SKM-1 (cell line): ENCODE measurements around the gene KLRC2.
"Not testable (repeated sequence)": the region's sequence is repeated elsewhere in the genome, so short reads cannot be mapped to it uniquely, and the experiment has no call there.

Experiments used
- DNase-seq: peaks from one replicate; lab custom pipeline; 2025; ENCODE audit not compliant: unreplicated experiment; lab: John Stamatoyannopoulos, UW

KLRC2 gene

GRCh38 chr12:10406725-10407124 is 29.1 kb downstream of the KLRC2 start:
- no peak for DNase-seq

- DNase-seq = no peak
Observed at GRCh38 chr12:10405294-10405693, 30.5 kb downstream of the KLRC2 start.

- no peak for DNase-seq
Observed at GRCh38 chr12:10404798-10405197, 31.0 kb downstream of the KLRC2 start.

- DNase-seq = no peak
Observed at GRCh38 chr12:10400829-10401228, 35.0 kb downstream of the KLRC2 start.

- DNase-seq = no peak
Observed at GRCh38 chr12:10398168-10398567, 37.6 kb downstream of the KLRC2 start.

GRCh38 chr12:10397296-10397695 is 38.5 kb downstream of the KLRC2 start:
- no peak for DNase-seq

- not testable (repeated sequence) for DNase-seq
Observed at GRCh38 chr12:10396176-10396575, 39.6 kb downstream of the KLRC2 start.

GRCh38 chr12:10395390-10395998 is 40.3 kb downstream of the KLRC2 start:
- no peak for DNase-seq

GRCh38 chr12:10394531-10395152 is 41.2 kb downstream of the KLRC2 start:
- DNase-seq = not testable (repeated sequence)

- no peak for DNase-seq
Observed at GRCh38 chr12:10393291-10393690, 42.5 kb downstream of the KLRC2 start.

- DNase-seq = no peak
Observed at GRCh38 chr12:10392394-10392930, 43.3 kb downstream of the KLRC2 start.

GRCh38 chr12:10390991-10391390 is 44.8 kb downstream of the KLRC2 start:
- not testable (repeated sequence) for DNase-seq

- no peak for DNase-seq
Observed at GRCh38 chr12:10389904-10390303, 45.9 kb downstream of the KLRC2 start, which contains the start of gene KLRK1. TSS of gene KLRK1 (minus strand) at chr12:10390041. CDS start at chr12:10388810, 1,231 bp downstream.

GRCh38 chr12:10388624-10389413 is 47.0 kb downstream of the KLRC2 start:
- DNase-seq = no peak

- not testable (repeated sequence) for DNase-seq
Observed at GRCh38 chr12:10387498-10387897, 48.3 kb downstream of the KLRC2 start.

- no peak for DNase-seq
Observed at GRCh38 chr12:10386857-10387256, 49.0 kb downstream of the KLRC2 start.

- no peak for DNase-seq
Observed at GRCh38 chr12:10385166-10385613, 50.6 kb downstream of the KLRC2 start.

- no peak for DNase-seq
Observed at GRCh38 chr12:10384191-10384590, 51.6 kb downstream of the KLRC2 start.

- no peak for DNase-seq
Observed at GRCh38 chr12:10381928-10382628, 53.7 kb downstream of the KLRC2 start.
